K562 (cell line): ENCODE results near the gene KCNIP2. TPM values are rescaled to one million over a fixed set of nuclear protein-coding genes. Genes with fewer than 3 reads are reported as not detected.
A peak's percentile ranks its signal among the peaks of the same experiment; 100 is the strongest.

Experiments
- ATAC-seq: fragments of 200-7000 bp; cut with Tn5 transposase; 3 replicates; pipeline ENCODE4 v1.9.1; 2020; ENCODE audit warnings: moderate library complexity
- BruUV-seq: library from RNA; stranded (reverse); fragments of 400-500 nt; replicated peaks from 2 replicates; lab custom pipeline; 2021; lab: Mats Ljungman, UMichigan
- CTCF ChIA-PET: fragments of 300-600 bp; formaldehyde crosslinking; extraction: SDS; loops from one replicate; lab custom pipeline; 2021; ENCODE audit warnings: low intra/inter-chr PET ratio; lab: Yijun Ruan, JAX
- POLR2A ChIA-PET: fragments of 300-600, 350-650 bp; sonication (Branson Sonifier 250); formaldehyde crosslinking; extraction: SDS; loops from one replicate; lab custom pipeline; 2021; ENCODE audit warnings: antibody characterized with exemption, inconsistent platforms; lab: Yijun Ruan, JAX
- DNase-seq, 4 experiments: peaks; one replicate each; pipeline versions ENCODE4 v3.0.0 to v3.0.0-alpha.2; 2011 to 2018; ENCODE audit warnings: low spot score in 3 of 4, mixed read lengths in 3 of 4; ENCODE audit errors: extremely low read depth in 1 of 4
- FAIRE-seq: peaks from 2 replicates; lab custom pipeline; 2011; peaks lifted over from hg19 to GRCh38; lab: Jason Lieb, UNC
- H2AFZ ChIP-seq: 2 replicates; pipeline ENCODE4 v1.6.0; 2011; ENCODE audit warnings: low read depth, low read length, control low read depth, inconsistent platforms
- H3K27ac ChIP-seq: fragments of 200-600 bp; 3 replicates; pipeline ENCODE4 v1.8.0; 2011; ENCODE audit warnings: low read depth, mild to moderate bottlenecking, control low read depth, inconsistent platforms, low read length, moderate library complexity, mixed read lengths; ENCODE audit errors: extremely low read depth
- H3K27me3 ChIP-seq, 2 experiments: fragments of 300-600 bp in 1 of 2; 2 replicates in 1 of 2; 3 replicates in 1 of 2; pipeline versions ENCODE4 v1.6.0 to v1.8.0; 2011; ENCODE audit warnings: inconsistent platforms in 2 of 2, low read length in 2 of 2, mild to moderate bottlenecking in 1 of 2, mixed read lengths in 1 of 2, moderate library complexity in 1 of 2; ENCODE audit not compliant: control insufficient read depth in 2 of 2, insufficient read depth in 2 of 2
- H3K36me3 ChIP-seq: fragments of 300-600 bp; 3 replicates; pipeline ENCODE4 v1.8.0; 2011; ENCODE audit warnings: mild to moderate bottlenecking, low read length, inconsistent platforms; ENCODE audit not compliant: control insufficient read depth, insufficient read depth
- H3K4me1 ChIP-seq, 2 experiments: fragments of 200-600 bp in 1 of 2; replicated peaks in 1 of 2; 2 replicates in 1 of 2; 3 replicates in 1 of 2; pipeline versions ENCODE4 v1.5.1 to v1.8.0; 2011; ENCODE audit warnings: inconsistent platforms in 2 of 2, low read length in 2 of 2, mild to moderate bottlenecking in 1 of 2, mixed read lengths in 1 of 2, moderate library complexity in 1 of 2; ENCODE audit not compliant: control insufficient read depth in 2 of 2, insufficient read depth in 2 of 2
- H3K4me2 ChIP-seq: 2 replicates; pipeline ENCODE4 v1.6.1; 2011; ENCODE audit warnings: low read length, control low read depth, inconsistent platforms, mixed read lengths; ENCODE audit not compliant: insufficient read depth
- H3K4me3 ChIP-seq: fragments of 200-600 bp; sonication (generic), shearing (Covaris generic); 2 replicates; pipeline ENCODE4 v1.5.1; 2016; ENCODE audit warnings: control low read depth, inconsistent platforms
- H3K79me2 ChIP-seq: fragments of 200-600 bp; 3 replicates; pipeline ENCODE4 v1.8.0; 2011; ENCODE audit warnings: low read length, inconsistent platforms; ENCODE audit not compliant: control insufficient read depth, insufficient read depth
- H3K9ac ChIP-seq, 2 experiments: 2 replicates each; pipeline versions ENCODE4 v1.6.0 to v1.6.1; 2011; ENCODE audit warnings: low read depth in 2 of 2, low read length in 2 of 2, control low read depth in 1 of 2, inconsistent platforms in 1 of 2, mild to moderate bottlenecking in 1 of 2, mixed read lengths in 1 of 2; ENCODE audit not compliant: insufficient read depth in 1 of 2
- H3K9me1 ChIP-seq: one replicate; pipeline ENCODE4 v1.6.0; 2011; ENCODE audit warnings: inconsistent platforms, mild to moderate bottlenecking, low read length, moderate library complexity; ENCODE audit not compliant: control insufficient read depth, insufficient read depth
- H3K9me3 ChIP-seq: replicated peaks from 2 replicates; pipeline ENCODE4 v1.5.1; 2011; ENCODE audit warnings: low read depth, low read length, inconsistent platforms; ENCODE audit not compliant: control insufficient read depth, insufficient read depth
- H4K20me1 ChIP-seq: replicated peaks from 2 replicates; pipeline ENCODE4 v1.6.1; 2011; ENCODE audit warnings: low read length, inconsistent platforms, mixed read lengths; ENCODE audit not compliant: control insufficient read depth, insufficient read depth
- CBX1 ChIP-seq: sonication (generic); IDR thresholded peaks from 2 replicates; pipeline ENCODE4 v1.6.1; 2016; ENCODE audit warnings: antibody characterized with exemption, low read depth, mild to moderate bottlenecking
- HES1 ChIP-seq: fragments of 450-650 bp; IDR thresholded peaks from 2 replicates; pipeline ENCODE4 v1.6.1; 2016; ENCODE audit warnings: low read depth, mild to moderate bottlenecking, moderate library complexity
- MNT ChIP-seq, 2 experiments: fragments of 450-650 bp; conservative IDR thresholded peaks; 2 replicates each; pipeline ENCODE4 v1.6.1; 2017; ENCODE audit warnings: mild to moderate bottlenecking in 2 of 2, moderate library complexity in 2 of 2
- POLR3G ChIP-seq: IDR thresholded peaks from 2 replicates; pipeline ENCODE4 v1.6.1; 2011; ENCODE audit not compliant: insufficient read length, insufficient replicate concordance; ENCODE audit errors: extremely low read depth
- PTTG1 ChIP-seq: fragments of 450-650 bp; IDR thresholded peaks from 2 replicates; pipeline ENCODE4 v1.6.1; 2016; ENCODE audit warnings: low read depth, mild to moderate bottlenecking, missing genetic modification characterization, missing compliant biosample characterization
- SAP30 ChIP-seq: fragments of 200-600 bp; sonication (generic); IDR thresholded peaks from 2 replicates; pipeline ENCODE4 v1.6.1; 2012; ENCODE audit warnings: borderline replicate concordance, low read depth, mild to moderate bottlenecking, moderate library complexity, low read length, control low read depth, inconsistent platforms; ENCODE audit not compliant: insufficient read depth, poor library complexity, severe bottlenecking
- SREBF1 ChIP-seq: fragments of 150-350 bp; IDR thresholded peaks from 2 replicates; pipeline ENCODE4 v1.6.1; 2014; ENCODE audit warnings: antibody characterized with exemption, low read depth, low read length, borderline replicate concordance
- XRCC5 ChIP-seq: fragments of 200-400 bp; formaldehyde crosslinking; IDR thresholded peaks from 2 replicates; pipeline ENCODE4 v1.6.1; 2017; ENCODE audit warnings: low read depth, mild to moderate bottlenecking, low read length
- ZEB2 ChIP-seq: fragments of 450-650 bp; IDR thresholded peaks from 2 replicates; pipeline ENCODE4 v1.6.1; 2016
- ZNF780A ChIP-seq: fragments of 250-450 bp; sonication (Bioruptor Pico); IDR thresholded peaks from 2 replicates; pipeline ENCODE4 v1.5.0; 2021; ENCODE audit warnings: mild to moderate bottlenecking
- WGBS: fragments of 100-300 bp; shearing (Covaris generic); methylation state at CpG from one replicate; pipeline ENCODE4 v1.1.6; 2016; ENCODE audit warnings: low coverage, mixed read lengths; ENCODE audit not compliant: insufficient coverage; ENCODE audit errors: missing lambda C conversion rate; 5-methylcytosine and 5-hydroxymethylcytosine counted together
- in situ Hi-C: fragments of 300-500 bp; cut with MboI; formaldehyde crosslinking; loops from 4 replicates; pipeline ENCODE4 v1.15.0; 2018; ENCODE audit warnings: inconsistent platforms, mixed read lengths
- intact Hi-C: fragments of 100-400 bp; cut with micrococcal nuclease; formaldehyde crosslinking; loops from 2 replicates; pipeline ENCODE4 v1.14.2; 2022
- polyA plus RNA-seq, 8 experiments: library from polyadenylated mRNA; depleted of rRNA in 4 of 8; stranded (reverse) in 5 of 8; unstranded in 3 of 8; fragments of >200 nt; fragmentation: Nextera tagmentation in 2 of 8; fragmentation: Illumina TruSeq in 1 of 8; extraction: Ambion mirVana in 2 of 8; extraction: Trizol in 1 of 8; gene quantifications; 2 replicates each; pipeline versions ENCODE4 v1.2.1 to v1.2.3, GENCODE V29; 2011 to 2014; ENCODE audit warnings: inconsistent platforms in 1 of 8, missing spikeins in 1 of 8
- total RNA-seq, 7 experiments: library from RNA; depleted of rRNA in 6 of 7; stranded (reverse); fragments of >200 nt in 6 of 7; fragmentation: Illumina TruSeq in 2 of 7; extraction: Trizol in 2 of 7; gene quantifications; 2 replicates each; pipeline versions ENCODE4 v1.2.1 to v1.2.3, GENCODE V29; 2011 to 2021; ENCODE audit warnings: low replicate concordance in 1 of 7
- TF ChIP-seq, protein P1 (sequence below), 2 experiments: fragments of 450-650 bp; IDR thresholded peaks; 2 replicates each; pipeline ENCODE4 v1.6.1; 2016
- TF ChIP-seq, protein P2 (sequence below): fragments of 200-800 bp; sonication (Bioruptor generic); IDR thresholded peaks from 2 replicates; pipeline ENCODE4 v1.6.1; 2017; ENCODE audit warnings: missing genetic modification characterization, missing compliant biosample characterization

KCNIP2 gene
- total and polyA plus RNA-seq, 9 of the 15 experiments (the other 6 are each of a cell fraction or from before 2014, with no cell fraction given), result 2.5 to 7.6 (median 4.1) TPM

DNA sequence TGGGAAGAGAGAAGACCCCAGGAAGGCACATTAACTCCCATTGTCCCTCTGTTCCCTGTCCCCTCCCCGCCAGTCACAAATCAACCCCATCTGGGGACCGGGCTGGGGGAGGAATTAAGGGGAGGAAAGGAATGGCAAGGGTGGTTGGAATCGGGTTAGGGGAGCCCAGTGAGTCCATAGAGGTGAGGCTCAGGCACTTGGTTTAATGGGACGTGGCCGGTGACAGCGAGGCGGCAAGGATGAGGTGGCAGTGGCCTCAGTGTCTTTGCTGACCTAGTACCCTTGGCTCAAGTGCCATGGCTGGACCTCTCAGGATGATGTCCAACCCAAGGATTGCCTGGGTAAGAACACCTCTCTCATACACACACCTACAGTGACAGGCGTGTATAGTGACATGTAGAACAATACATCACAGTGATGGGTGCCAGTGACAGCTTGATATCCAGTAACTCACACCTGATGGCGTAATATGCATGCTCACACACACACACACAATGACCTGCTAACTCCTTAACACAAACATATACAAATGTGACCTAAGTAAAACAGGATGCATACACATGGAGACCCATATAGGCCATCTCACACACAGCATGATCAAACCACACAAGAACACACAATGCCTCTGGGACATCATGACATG is 12.3 kb downstream of the KCNIP2 start (continued):
- TF ChIP-seq PTTG1 (tag) (no peak), MNT (conservative IDR thresholded peaks at IDR 0.05) (no peak), ZNF780A (CRISPR knock-in tag) (no peak), SREBF1 (no peak), XRCC5 (no peak)
- TF ChIP-seq, all 486 proteins: peak for 2

GRCh38 chr10:101830322-101831168 is 13.1 kb downstream of the KCNIP2 start:
- peaks cover 30% of the 10 kb centered on the region; the same call in 2 of the 3 replicates for H3K36me3 ChIP-seq
- FAIRE-seq, result peak; percentile 95
- TF ChIP-seq, protein P1, sequence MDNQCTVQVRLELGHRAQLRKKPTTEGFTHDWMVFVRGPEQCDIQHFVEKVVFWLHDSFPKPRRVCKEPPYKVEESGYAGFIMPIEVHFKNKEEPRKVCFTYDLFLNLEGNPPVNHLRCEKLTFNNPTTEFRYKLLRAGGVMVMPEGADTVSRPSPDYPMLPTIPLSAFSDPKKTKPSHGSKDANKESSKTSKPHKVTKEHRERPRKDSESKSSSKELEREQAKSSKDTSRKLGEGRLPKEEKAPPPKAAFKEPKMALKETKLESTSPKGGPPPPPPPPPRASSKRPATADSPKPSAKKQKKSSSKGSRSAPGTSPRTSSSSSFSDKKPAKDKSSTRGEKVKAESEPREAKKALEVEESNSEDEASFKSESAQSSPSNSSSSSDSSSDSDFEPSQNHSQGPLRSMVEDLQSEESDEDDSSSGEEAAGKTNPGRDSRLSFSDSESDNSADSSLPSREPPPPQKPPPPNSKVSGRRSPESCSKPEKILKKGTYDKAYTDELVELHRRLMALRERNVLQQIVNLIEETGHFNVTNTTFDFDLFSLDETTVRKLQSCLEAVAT (IDR thresholded peaks at IDR 0.05), result peak; percentile 38 to 71; a peak in 2 of 4 replicates
- peak; percentile 41; the same call in 1 of the 2 replicates for TF ChIP-seq HES1
- TF ChIP-seq SAP30, result peak; percentile 83
- TF ChIP-seq CBX1, result 0 out of 2 replicates have a peak, but pooled peaks have one; percentile 69
- peak; percentile 39; the same call in 1 of the 2 replicates for TF ChIP-seq ZEB2
- no peak for TF ChIP-seq POLR3G
- TF ChIP-seq, protein P2, sequence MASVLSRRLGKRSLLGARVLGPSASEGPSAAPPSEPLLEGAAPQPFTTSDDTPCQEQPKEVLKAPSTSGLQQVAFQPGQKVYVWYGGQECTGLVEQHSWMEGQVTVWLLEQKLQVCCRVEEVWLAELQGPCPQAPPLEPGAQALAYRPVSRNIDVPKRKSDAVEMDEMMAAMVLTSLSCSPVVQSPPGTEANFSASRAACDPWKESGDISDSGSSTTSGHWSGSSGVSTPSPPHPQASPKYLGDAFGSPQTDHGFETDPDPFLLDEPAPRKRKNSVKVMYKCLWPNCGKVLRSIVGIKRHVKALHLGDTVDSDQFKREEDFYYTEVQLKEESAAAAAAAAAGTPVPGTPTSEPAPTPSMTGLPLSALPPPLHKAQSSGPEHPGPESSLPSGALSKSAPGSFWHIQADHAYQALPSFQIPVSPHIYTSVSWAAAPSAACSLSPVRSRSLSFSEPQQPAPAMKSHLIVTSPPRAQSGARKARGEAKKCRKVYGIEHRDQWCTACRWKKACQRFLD (CRISPR knock-in tag), result peak; percentile 78

More at GRCh38 chr10:101830322-101831168, 13.1 kb downstream of the KCNIP2 start:
- H3K9ac ChIP-seq, result peak overlapping the region; percentile 51 to 88; a peak in 3 of 4 replicates
- H3K4me1 ChIP-seq, result peaks cover 46 to 47% of the 10 kb centered on the region in 2 experiments
- 6% methylated on average over 27 of the region's 56 CpGs for WGBS
- H3K9me3 ChIP-seq, result no peaks in the 10 kb centered on the region
- intact Hi-C loops, result no loop called here
- peak overlapping the region; percentile 67 for H3K27ac ChIP-seq
- ChIA-PET CTCF (no interaction called here), POLR2A (interaction anchor here (0.5 to 3.7 kb wide), 3 partner anchors 13 to 860 kb away, joined by 3 to 19 read pairs (median 3); partner anchors contain the start of gene OGA)
- no TSS peak for BruUV-seq
- peaks cover 16% of the 10 kb centered on the region for H3K79me2 ChIP-seq
- ATAC-seq, result peak; percentile 90
- 0 out of 2 replicates have a peak, but pooled peaks cover 8% of the 10 kb centered on the region for H4K20me1 ChIP-seq
- peak overlapping the region; percentile 80 for H2AFZ ChIP-seq
- H3K9me1 ChIP-seq, result peaks cover 9% of the 10 kb centered on the region
- no peaks in the 10 kb centered on the region for H3K27me3 ChIP-seq
- H3K4me2 ChIP-seq, result peak overlapping the region; percentile 83
- in situ Hi-C loops, result loop anchor here (25.0 kb wide), 4 partner anchors 532 to 782 kb away; partner anchors contain the start of genes ACTR1A, CUEDC2 and SUFU
- peak; percentile 84 to 92 (median 89) for DNase-seq
- H3K4me3 ChIP-seq, result peak overlapping the region; percentile 38
